GM21526 (cell line): ENCODE results near the gene IP6K1.
"Not testable (repeated sequence)": the region's sequence is repeated elsewhere in the genome, so short reads cannot be mapped to it uniquely, and the experiment has no call there.

ENCODE experiments used
- ATAC-seq: cut with Tn5 transposase; IDR thresholded peaks from one replicate; pipeline ENCODE4 v1.9.1; 2021; ENCODE audit warnings: moderate library complexity; ENCODE audit not compliant: unreplicated experiment, low FRiP score

Gene IP6K1

GRCh38 chr3:49786357-49787181, at the start of gene IP6K1:
TSS of gene IP6K1 (minus strand) at chr3:49786542. CDS start at chr3:49748040, 38,502 bp downstream.
- peak; percentile 96 for ATAC-seq

DNA sequence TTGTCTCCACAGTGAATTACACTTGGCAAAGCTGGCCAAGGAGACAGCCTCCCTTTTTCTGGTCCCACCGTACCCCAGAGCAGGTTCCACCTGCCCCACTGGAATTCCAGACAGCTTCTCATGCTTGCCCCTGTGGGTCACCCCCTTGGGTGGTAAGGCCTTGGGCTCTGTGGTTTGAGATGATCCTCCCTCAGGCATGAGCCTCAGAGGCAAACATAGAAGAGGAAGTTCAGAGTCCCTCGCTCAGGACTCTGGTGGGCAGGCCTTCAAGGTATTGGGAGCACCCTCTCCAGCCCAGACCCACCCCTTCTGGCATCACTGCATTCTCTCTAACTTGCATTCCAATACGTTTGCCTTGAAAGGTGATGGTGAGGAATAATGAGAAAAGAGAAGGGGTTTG, 45.0 kb upstream of the IP6K1 start:
- no peak for ATAC-seq

DNA sequence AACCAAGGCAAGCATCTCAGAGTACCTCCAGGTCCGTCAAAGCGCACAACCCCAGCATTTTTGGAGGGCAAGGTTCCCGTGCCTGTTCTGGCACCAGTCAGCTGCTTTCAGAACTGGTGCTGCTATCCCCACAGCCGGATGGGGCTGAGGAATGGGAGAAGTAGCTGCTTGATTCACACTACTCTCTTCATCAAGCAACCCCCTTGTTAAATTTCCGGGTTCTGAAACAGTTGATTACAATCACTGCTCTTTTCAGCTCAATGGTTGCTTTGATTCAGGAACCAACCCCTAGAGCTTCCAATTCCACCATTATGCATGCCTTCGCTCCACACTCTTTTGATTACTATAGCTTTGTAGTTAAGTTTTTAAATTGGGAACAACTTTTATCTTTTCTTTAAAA, 39.7 kb upstream of the IP6K1 start:
- ATAC-seq = no peak

DNA sequence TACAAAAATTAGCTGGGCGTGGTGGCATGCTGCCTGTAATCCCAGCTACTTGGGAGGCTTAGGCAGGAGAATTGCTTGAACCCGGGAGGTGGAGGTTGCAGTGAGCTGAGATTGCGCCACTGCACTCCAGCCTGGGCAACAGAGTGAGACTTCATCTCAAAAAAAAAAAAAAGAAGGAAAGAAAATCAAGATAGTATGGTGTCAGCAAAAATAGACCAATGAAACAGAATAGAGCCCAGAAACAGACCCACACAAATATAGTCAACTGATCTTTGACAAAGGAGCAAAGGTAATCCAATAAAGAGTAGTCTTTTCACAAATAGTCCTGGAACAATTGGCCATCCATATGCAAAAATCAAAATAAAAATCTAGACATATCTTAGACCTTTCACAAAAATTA, 36.8 kb upstream of the IP6K1 start:
- ATAC-seq = not testable (repeated sequence)

- no peak for ATAC-seq
Observed at GRCh38 chr3:49813497-49814174, 27.3 kb upstream of the IP6K1 start, which contains the start of gene UBA7. TSS of gene UBA7 (minus strand) at chr3:49813953. CDS start at chr3:49813787, 166 bp downstream.

- ATAC-seq = no peak
Observed at GRCh38 chr3:49812916-49813496, 26.7 kb upstream of the IP6K1 start.

DNA sequence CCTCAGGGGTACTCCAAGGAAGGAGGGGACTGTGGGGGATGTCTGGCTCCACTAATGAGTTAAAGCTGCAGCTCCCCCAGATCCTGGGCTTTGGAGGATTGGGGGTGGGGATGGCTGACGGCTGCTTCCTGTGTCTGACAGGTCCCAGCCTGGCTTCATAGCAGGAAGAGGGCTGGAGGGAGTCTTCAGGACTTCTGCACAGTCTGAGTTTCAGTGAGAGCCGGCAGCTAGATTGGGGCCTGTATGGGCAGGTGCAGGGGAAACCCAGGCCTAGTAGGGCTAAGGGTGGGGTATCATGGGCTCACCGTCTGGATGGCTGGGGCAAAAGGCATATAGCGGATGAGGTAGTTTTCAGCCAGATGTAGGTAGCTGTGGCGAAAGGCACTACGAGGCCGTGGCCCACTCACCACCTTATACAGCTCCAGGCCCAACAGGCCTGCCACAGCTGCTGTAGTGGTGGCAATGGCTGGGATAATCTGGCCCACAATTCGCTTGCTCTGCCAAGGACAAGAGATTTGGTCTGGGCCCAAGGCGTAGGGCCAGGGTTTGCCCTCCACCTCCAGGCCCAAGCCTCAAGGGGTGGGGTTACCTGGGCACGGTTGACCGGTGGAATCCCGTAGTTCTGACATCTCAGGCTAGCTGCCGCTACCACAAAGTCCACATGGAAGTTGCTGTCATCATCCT, 21.2 kb upstream of the IP6K1 start:
- no peak for ATAC-seq

GRCh38 chr3:49806850-49807249, 20.5 kb upstream of the IP6K1 start:
- ATAC-seq = no peak

DNA sequence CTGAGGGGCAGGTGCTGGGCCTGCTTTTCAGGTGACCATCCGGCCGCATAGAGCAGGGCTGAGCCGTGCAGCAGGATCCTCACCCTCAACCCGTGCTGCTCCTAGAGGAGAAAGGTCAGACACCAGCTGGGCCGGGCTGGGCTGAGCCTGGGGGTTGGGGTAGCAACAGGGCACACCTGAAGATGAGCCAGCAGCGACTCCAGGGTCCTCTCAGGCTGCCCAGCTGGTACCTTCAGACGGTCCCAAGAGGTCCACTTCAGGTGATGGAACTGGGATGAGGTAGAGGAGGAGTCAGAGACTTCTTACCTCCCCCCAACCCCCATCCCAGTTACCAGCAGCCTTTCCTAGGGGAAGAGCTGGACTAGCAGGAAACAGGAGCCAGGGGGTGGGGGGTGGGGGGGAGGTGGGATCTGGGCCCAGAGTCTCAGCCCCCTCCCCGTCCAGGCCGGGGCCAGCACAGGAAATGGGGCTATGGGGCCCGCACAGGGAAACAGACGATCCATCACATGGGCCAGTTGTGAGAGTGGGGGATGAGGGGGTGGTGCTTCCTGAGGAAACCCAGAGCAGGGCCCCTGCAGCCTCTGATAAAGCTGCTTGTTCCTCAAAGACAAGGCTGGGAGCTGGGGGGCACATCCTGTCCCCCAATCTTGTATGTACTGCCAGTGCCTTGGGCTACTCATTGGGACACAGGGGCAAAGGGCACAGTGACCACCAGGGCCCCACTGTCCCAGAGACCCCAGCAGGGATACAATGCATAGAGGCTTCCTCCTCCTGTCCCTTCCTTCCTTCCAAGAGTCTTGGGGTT, 19.8 kb upstream of the IP6K1 start:
- ATAC-seq = no peak

GRCh38 chr3:49805367-49805782, 19.0 kb upstream of the IP6K1 start:
- no peak for ATAC-seq

DNA sequence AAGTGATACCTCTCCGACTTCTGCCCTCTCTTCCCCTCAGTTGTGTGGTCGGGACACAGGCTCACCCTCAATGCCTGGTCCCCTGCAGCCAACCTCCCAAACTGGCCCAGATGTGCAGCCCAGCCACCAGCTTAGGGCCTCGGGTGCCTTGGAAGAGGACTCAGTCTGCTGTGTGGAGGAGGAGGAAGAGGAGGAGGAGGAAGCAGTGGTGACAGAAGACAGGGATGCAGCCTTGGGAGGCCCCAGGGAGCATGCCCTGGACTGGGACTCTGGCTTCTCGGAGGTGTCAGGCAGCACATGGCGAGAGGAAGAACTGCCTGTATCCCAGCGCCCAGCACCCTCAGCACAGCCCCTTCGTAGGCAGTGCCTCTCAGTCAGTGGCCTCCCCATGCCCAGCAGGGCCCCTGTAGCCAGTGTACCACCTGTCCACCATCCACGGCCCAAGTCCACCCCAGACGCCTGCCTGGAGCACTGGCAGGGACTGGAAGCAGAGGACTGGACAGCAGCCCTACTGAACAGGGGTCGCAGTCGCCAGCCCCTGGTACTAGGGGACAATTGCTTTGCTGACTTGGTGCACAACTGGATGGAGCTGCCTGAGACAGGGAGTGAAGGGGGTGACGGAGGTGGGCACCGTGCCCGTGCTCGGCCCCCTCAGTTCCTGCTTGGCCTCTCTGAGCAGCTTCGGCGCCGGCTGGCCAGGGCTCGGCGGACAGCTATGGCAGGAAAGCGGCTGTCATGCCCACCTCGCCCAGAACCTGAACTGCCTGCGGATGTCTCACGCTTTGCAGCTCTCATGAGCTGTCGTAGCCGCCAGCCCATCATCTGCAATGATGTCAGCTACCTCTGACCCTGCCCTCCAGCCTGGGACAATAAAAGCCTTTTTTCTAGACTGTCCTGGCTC, 18.0 kb upstream of the IP6K1 start:
- no peak for ATAC-seq

GRCh38 chr3:49803465-49804140, 17.3 kb upstream of the IP6K1 start:
- no peak for ATAC-seq

- peak; percentile 59 for ATAC-seq
Observed at GRCh38 chr3:49802719-49803464, 16.6 kb upstream of the IP6K1 start, which contains the start of gene INKA1. TSS of gene INKA1 (plus strand) at chr3:49803261. CDS start at chr3:49803393, 132 bp downstream.

- no peak for ATAC-seq
Observed at GRCh38 chr3:49801160-49801559, 14.8 kb upstream of the IP6K1 start.

- ATAC-seq = no peak
Observed at GRCh38 chr3:49799761-49800160, 13.4 kb upstream of the IP6K1 start, which contains the start of gene CDHR4. TSS of gene CDHR4 (minus strand) at chr3:49799873. CDS start at chr3:49799812, 61 bp downstream.

- no peak for ATAC-seq
Observed at GRCh38 chr3:49799105-49799504, 12.8 kb upstream of the IP6K1 start.
